GM19035 (cell line): Measurements from ENCODE around the gene FAM219B.
"Not testable (repeated sequence)": the region's sequence is repeated elsewhere in the genome, so short reads cannot be mapped to it uniquely, and the experiment has no call there.

Source experiments
- ATAC-seq: cut with Tn5 transposase; IDR thresholded peaks from one replicate; pipeline ENCODE4 v1.9.1; 2021; ENCODE audit not compliant: unreplicated experiment

The FAM219B gene

DNA sequence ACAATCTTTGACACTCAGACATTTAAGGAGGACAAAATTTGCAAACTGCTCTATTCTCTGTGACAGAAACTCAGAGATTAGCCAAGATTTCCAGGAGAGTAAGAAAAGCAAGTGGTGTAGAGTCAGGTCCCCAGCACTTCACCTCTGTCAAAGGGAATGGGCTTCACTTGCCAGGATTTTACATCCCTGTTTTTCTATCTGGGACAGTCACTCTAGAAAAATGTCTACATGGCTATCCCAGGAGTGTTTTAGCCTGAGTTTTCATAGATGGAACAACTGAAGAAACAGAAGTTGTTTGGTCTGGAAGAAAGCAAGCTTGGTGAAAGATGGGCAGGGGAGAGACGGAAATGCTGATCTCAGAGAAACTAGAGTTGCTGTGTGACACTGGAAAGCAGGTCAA is 3.0 kb downstream of the FAM219B start:
- ATAC-seq, result no peak

DNA sequence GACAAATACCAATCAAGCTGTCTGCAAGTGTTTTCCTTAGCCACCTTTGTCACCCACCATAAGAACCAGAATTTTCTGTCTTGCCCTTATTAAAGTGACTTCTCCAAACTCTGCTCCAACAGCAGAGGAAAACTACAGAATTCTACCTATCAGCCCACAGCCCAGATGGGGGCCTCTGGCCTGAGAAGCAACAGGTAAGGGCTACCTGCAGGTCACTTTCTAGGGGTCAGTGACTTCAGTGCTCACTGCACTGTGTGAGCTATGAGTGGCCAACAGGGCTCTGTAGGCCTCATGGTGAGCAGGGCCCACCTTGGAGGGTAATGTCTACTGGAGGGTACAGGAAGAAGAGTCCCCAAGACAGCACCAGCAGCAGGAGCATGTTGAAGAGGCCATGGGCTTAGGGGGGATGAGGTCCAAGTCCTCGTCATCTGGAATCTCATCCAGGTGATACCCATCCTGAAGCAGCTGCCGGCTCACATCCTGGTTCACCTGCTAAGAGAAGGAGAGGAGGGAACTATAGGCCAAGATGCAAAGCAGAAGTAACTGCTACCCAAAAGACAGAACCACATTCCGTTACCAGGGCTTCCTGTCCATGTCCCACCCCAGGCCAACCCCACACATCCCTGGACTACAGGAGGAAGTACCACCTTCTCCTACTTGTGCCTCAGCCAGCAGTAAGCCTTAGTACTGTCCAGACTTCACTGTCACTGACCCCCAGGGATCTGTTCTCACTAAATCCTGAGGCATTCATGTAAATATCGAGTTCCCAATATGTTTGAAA is 4.2 kb downstream of the FAM219B start:
- ATAC-seq, result no peak

DNA sequence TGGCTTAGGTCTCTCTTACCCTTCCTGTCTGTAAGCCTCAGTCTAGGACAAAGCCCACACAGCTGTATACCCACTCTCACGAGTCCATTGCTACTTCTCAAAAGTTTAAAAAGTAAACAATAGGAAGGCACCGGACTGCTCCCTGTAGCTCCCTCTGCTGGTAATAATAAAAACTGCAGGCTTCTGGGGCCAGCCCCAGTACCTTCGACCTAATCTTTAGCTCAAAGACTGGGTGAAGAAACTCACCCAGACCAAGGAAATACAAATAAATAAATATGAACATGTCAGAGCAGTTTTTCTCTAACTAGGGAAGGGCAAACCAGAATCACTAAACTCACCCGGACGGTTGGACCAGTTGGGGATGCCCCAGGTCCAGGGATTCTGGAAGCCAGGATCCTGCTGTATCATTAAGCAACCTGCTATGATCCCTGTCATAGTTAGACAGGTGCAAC is 5.0 kb downstream of the FAM219B start:
- ATAC-seq, result no peak

DNA sequence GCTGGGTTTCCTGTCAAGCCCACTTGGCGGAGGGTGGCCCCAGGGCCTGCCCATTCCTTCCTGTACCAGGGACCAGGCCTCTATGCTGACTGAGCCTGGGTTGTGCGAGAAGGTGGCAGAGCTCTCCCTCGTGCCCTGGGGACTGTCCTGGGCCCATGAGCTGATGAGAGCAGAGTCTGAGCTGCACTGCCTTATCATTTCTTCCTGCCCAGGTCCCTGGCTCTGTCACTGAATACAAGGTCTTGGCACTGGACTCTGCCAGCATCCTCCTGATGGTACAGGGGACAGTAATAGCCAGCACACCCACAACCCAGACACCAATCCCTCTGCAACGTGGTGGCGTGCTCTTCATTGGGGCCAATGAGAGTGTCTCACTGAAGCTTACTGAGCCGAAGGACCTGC is 9.3 kb downstream of the FAM219B start:
- ATAC-seq, result no peak

DNA sequence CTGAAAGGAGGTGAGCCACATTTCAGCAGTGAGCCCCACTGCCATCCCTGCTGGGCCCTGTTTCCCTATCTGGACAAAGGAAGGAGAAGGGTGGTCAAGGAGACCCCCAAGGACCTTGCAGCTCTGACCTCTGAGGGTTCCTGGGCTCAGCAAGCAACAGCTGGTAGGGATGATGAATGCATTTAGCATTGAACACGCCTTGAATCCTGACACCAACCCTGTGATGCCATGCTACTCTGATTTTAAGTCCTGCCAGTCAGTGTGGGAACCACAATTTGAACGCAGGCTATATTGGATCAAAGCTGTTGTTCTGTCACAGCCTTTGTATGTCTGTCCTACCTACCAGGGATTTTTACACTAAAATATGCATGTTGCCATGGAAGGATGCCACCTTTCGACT is 10.3 kb downstream of the FAM219B start:
- no peak for ATAC-seq

DNA sequence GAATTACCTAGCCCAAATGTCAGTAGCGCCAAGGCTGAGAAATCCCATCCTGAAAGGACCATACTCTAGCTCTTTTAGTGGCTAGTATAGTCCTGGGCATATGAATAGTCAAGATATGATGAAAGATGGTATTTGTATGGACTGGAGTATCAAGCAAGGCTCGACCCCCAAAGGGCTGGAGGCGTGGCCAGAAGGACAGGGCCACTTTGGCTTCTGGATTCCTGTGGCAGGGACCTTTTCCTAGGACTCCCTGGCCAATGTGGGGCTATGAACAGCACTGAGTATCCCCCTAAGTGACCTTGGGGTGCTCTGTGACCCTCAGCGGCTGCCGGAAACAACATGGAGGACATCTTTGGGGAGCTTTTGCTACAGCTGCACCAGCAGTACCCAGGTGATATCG is 10.8 kb downstream of the FAM219B start:
- no peak for ATAC-seq

DNA sequence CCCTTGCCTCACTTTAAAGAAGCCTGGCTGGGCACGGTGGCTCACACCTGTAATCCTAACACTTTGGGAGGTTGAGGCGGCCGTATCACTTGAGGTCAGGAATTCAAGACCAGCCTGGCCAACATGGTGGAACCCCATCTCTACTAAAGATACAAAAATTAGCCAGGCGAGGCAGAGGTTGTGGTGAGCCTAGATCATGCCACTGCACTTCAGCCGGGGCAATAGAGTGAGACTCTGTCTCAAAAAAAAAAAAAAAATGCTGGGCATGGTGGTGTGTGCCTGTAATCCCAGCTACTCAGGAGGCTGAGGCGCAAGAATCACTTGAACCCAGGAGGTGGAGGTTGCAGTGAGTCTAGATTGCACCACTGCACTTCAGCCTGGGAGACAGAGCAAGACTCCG is 12.3 kb downstream of the FAM219B start:
- not testable (repeated sequence) for ATAC-seq

DNA sequence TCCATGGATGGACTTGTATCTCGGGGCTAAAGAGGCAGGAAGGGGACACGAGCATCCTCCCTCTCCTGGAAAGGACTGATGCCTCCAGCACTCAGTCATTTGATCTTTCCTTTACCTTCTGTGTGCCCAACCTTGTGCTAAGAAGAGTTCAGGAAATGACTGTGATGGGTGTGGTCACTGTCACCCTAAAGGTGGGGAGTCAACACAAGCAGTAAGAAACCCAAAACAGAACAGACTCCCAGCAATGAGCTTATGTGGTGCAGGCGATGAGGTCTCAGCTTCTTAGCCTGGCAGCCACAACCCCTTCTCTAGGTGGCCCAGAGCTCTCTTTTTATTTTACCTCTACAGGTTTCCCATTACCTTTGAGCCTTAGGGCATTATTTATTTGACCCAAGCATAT is 13.0 kb downstream of the FAM219B start:
- ATAC-seq, result no peak

DNA sequence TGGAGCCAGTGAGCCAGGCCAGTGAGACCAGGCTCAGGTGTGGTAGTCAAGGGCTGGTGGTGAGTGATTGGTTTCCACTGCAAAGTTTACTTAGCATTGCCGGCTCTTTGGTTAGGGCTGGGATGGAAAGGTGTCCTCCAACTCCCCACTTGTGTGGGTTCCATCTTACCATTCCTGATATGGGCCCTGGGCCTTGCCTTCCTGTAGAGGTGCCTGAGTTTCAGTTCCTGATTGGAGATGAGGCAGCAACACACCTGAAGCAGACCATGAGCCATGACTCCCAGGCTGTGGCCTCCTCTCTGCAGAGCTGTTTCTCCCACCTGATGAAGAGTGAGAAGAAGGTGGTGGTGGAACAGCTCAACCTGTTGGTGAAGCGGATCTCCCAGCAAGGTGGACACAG is 13.7 kb downstream of the FAM219B start:
- ATAC-seq, result no peak

DNA sequence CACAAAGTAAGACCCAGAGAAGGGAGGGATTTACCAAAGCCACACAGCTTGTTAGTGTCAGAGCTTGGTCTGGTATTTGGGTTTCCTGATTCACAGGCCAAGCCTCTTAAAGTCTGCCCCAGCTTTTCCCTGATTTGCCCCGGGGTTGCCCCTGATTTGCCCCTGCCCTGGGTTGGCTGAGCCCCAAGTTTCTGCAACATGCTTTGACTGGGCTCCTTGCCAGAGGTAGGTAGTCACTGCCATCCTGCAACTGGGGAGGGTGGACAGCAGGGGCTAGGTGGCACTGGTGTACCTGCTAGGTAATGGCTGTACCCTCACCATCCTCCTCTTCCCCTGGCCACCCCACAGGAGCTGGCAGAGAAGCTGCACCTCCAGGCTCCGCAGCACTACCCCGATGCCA is 14.3 kb downstream of the FAM219B start:
- ATAC-seq, result no peak

DNA sequence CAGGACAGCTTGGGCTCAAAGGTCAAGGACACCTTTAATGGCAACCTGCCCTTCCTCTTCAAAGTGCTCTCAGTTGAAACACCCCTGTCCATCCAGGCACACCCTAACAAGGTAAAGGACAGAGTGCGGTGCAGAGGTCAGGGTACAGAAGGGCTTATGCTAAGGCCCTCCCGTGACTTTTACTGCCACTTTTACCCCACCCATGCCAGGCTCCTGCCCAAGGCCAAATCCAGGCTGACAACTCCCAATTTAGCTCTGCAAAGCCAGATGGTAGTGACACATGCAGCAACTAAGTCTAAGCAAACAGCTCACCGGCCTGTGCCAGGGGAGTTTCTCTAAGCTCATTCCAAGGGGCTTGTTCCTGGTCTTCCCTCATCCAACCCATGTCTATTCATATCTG is 15.2 kb downstream of the FAM219B start:
- no peak for ATAC-seq

DNA sequence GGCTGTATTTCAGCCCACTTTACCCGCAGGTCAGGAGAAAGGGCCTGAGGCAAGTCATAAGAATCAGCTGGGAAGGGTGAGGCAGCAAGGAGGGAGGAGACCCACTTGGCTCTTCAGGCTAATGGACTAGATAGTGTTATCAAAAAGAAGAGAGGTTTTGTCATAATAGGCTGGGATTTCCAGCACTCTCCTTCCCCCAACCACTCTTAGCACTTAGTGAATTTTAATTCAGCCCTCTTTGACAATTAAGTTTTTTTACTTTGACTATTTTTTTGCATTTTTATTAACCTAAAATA is 16.0 kb downstream of the FAM219B start:
- no peak for ATAC-seq

DNA sequence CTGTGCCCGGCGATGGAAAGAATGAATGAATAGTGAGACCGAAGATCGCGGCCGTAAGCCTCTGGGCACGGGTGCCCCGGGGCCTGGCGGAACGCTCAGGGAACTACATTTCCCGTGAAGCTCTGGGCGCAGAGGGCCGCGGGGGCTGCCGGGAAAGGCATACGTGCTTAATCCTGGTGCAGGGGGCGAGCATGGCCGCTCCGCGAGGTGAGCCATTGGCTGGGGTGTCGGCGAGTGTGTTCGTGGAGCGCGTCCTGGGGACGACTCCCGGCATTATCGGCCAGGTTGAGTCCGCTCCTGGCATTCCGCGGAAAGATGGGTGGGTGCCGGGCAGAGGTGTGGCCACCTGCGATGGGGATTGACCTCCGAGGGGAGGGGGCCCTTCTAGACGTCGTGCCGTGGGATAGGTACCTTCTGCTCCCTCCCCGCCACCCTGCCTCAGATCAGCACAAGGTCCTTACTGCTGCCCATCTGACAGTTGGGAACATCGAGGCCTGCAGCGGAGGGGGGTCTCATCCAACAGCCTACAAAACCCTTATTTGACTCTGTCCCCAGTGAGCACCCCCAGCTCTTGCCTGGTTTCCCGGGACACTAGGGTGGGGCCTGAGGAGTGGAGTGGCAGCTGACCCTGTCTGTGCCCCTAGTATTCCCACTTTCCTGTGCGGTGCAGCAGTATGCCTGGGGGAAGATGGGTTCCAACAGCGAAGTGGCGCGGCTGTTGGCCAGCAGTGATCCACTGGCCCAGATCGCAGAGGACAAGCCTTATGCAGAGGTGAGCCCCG is 16.6 kb downstream of the FAM219B start, which contains the start of gene MPI:
MPI (plus strand) TSS at position 160 of the 782 bp plus-strand sequence; CDS start at position 192, 32 bp downstream.
- peak; percentile 94 for ATAC-seq

DNA sequence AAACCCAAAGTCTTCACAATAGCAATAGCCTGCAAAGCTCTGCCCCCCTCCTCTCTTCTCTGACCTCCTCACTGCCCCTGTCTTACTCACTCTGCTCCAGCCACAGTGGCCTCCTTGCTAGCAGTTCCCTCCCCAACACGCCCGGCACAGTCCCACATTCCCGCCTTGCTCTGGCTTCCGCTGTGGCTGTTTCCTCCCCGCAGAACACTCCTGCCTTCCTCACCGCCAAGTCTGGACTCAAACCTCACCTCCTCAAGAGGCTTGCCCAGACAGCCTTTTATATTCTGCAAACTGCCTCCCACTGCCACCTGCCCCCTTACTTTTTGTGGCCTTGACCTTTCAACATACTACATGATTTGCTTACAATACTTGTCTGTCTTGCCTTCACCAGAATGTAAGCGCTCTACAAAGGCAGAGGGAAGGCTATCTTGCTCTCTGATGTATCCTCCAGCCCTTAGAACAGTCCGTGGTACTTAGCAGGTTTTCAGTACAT is 17.2 kb downstream of the FAM219B start:
- no peak for ATAC-seq

DNA sequence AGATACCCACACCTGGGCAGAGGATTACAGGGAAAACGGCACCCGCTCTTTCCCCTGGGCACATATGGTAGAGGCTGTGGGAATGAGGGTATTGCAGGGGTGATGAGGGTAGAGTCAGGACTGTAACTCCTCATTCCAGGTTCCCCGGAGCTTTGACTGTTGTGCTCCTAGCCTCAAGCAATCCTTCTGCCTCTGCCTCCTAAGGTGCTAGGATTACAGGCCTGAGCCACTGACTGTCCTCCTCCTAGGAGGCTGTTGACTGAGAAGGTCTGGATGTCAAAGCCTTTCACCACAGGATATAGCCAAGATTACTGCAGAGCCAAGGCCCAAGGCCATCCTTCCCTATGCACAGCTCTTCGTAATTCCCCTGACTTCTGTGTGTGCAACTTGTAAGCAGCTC is 17.9 kb downstream of the FAM219B start:
- no peak for ATAC-seq

DNA sequence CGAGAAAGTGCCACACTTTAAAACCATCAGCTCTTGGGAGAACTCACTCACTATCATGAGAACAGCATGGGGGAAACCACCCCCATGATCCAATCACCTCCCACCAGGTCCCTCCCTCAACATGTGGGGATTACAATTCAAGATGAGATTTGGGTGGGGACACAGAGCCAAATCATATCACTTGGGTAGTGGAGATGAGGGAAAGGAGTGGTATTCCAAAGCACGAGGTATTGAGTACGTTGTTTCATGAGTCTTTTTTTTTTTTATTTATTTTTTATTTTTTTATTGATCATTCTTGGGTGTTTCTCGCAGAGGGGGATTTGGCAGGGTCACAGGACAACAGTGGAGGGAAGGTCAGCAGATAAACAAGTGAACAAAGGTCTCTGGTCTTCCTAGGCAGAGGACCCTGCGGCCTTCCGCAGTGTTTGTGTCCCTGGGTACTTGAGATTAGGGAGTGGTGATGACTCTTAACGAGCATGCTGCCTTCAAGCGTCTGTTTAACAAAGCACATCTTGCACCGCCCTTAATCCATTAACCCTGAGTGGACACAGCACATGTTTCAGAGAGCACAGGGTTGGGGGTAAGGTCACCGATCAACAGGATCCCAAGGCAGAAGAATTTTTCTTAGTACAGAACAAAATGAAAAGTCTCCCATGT is 19.0 kb downstream of the FAM219B start:
- ATAC-seq, result not testable (repeated sequence)

DNA sequence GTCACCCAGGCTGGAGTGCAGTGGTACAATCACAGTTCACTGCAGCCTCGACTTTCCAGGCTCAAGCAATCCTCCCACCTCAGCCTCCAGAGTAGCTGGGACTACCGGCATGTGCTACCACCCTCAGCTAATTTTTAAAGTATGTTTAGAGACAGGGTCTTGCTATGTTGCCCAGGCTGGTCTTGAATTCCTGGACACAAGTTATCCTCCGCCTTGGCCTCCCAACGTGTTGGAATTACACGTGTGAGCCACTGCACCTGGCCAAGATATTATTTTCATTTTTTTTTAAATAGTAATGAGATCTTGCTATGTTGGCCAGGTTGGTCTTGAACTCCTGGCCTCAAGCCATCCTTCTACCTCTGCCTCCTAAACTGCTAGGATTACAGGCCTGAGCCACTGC is 21.2 kb downstream of the FAM219B start:
- ATAC-seq, result no peak

DNA sequence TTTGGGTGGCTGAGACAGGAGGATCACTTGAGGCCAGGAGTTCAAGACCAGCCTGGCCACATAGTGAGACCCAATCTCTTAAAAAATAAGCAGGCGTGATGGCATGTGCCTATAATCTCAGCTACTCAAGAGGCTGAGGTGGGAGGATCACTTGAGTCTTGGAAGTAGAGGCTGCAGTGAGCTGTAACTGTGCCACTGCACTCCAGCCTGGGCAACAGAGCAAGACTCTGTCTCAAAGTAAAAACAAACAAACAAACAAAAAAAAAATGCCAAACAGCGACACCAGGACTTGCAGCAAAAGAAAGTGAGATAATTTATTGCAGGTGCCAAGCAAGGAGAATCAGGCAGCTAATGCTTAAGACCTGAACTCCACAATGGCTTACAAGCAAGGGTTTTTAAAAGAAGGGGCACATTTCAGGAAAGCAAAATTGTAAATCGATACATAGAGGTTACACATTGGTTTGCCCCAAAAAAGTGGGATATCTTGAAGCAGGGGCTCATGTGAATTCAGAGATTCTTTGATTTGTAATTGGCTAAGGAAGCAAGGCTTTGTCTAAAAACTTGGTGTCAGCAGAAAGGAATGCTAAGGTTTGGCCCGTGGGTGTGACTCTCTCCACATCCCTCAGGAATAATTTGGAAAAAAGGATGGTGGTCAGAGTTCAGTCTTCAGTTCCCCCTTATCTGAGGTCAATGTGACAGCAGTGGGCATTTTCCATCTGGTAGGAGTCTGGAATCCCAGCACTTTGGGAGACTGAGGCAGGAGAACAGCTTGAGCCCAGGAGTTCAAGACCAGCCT is 22.0 kb downstream of the FAM219B start:
- ATAC-seq, result no peak

DNA sequence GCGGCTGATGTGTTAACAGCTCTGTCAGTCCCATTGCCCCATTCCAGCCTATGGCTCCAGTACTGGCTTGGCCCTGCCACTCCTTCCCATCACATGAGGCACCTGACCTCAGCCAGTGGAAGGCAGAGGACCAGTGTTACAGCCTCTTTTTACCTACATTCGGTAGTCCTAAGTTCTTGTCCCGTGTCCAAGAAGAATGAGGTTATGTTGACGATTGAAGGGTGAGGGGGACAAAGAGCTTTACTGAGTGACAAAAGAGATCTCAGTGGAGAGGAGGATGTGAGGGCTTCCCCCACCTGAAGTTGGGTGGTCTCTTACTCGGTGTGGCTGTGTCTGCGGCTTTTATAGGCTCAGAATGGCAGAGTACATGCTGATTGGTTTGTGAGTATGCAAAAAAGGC is 24.1 kb downstream of the FAM219B start:
- ATAC-seq, result no peak

DNA sequence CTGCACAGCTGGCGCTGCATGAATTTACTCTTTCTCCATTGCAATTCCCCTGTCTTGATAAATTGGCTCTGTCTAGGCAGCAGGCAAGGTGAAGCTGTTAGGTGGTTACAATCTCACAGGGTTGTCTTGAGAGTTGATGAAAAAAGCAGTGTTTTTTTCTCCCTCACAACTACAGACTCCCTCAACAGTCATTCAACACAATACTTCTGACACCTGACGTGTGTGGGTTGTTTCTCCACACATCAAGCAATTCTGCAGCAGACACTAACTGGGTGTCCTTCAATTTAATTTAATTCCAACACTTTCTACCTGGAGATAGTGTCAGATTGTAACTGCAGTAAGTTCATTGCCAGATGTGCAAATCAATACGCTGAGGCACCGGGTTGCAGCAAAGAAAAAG is 28.4 kb downstream of the FAM219B start:
- no peak for ATAC-seq
